Measurements from ENCODE around the gene NFX1.

DNA sequence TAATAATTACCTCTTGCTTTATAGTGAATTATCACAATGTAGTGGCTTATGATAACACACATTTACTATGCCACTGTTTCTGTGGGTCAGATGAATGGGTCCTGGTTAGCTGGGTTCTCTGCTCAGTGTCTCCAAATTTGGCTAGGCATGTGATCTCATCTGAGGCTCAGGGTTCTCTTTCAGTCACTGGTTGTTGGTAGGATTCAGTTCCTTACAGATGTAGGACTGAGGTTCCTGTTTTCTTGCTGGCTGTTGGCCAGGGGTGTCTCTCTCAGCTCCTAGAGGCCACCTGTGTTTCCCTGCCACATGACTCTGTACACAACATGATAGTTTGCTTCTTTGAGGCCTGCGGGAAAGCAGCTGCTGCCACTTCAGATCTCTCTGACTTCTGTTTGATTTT, 7.1 kb downstream of the NFX1 start:
- TF ChIP-seq BACH2 (CRISPR knock-in tag; IDR thresholded peaks at IDR 0.05; ENCODE audit: borderline replicate concordance) (no peak), ISL1 (CRISPR knock-in tag; IDR thresholded peaks at IDR 0.05) (no peak), PATZ1 (CRISPR knock-in tag; IDR thresholded peaks at IDR 0.05; ENCODE audit: borderline replicate concordance) (no peak), GLIS3 (CRISPR knock-in tag; IDR thresholded peaks at IDR 0.05) (no peak), ZFP3 (CRISPR knock-in tag; IDR thresholded peaks at IDR 0.05) (no peak), RARB (CRISPR knock-in tag; IDR thresholded peaks at IDR 0.05) (no peak), ZNF8 (CRISPR knock-in tag; IDR thresholded peaks at IDR 0.05) (no peak), ARNTL (CRISPR knock-in tag; IDR thresholded peaks at IDR 0.05; ENCODE audit: borderline replicate concordance, low read depth) (no peak), TOX (CRISPR knock-in tag; IDR thresholded peaks at IDR 0.05; ENCODE audit: borderline replicate concordance) (no peak), ZNF565 (CRISPR knock-in tag; conservative IDR thresholded peaks at IDR 0.05; ENCODE audit: low read depth) (no peak), PPARA (CRISPR knock-in tag; IDR thresholded peaks at IDR 0.05; ENCODE audit: borderline replicate concordance) (no peak), POU6F1 (CRISPR knock-in tag; IDR thresholded peaks at IDR 0.05; ENCODE audit: borderline replicate concordance, low read depth) (no peak)
- TF ChIP-seq, protein P1, sequence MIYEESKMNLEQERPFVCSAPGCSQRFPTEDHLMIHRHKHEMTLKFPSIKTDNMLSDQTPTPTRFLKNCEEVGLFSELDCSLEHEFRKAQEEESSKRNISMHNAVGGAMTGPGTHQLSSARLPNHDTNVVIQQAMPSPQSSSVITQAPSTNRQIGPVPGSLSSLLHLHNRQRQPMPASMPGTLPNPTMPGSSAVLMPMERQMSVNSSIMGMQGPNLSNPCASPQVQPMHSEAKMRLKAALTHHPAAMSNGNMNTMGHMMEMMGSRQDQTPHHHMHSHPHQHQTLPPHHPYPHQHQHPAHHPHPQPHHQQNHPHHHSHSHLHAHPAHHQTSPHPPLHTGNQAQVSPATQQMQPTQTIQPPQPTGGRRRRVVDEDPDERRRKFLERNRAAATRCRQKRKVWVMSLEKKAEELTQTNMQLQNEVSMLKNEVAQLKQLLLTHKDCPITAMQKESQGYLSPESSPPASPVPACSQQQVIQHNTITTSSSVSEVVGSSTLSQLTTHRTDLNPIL (CRISPR knock-in tag; IDR thresholded peaks at IDR 0.05; ENCODE audit: low read depth) = no peak
- TF ChIP-seq, protein P2, sequence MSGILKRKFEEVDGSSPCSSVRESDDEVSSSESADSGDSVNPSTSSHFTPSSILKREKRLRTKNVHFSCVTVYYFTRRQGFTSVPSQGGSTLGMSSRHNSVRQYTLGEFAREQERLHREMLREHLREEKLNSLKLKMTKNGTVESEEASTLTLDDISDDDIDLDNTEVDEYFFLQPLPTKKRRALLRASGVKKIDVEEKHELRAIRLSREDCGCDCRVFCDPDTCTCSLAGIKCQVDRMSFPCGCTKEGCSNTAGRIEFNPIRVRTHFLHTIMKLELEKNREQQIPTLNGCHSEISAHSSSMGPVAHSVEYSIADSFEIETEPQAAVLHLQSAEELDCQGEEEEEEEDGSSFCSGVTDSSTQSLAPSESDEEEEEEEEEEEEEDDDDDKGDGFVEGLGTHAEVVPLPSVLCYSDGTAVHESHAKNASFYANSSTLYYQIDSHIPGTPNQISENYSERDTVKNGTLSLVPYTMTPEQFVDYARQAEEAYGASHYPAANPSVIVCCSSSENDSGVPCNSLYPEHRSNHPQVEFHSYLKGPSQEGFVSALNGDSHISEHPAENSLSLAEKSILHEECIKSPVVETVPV (CRISPR knock-in tag; IDR thresholded peaks at IDR 0.05) = no peak

All from SK-N-SH treated with all-trans-retinoic acid at 6 μM for 48 hours (cell line).